Placental epithelial cell (primary cell): Measurements from ENCODE around the gene WDR76. TPM values are rescaled to one million over a fixed set of nuclear protein-coding genes. Genes with fewer than 3 reads are reported as not detected.

ENCODE experiments used
- small RNA-seq: library from RNA; depleted of rRNA; stranded (forward); fragments of <200 nt; gene quantifications from one replicate; pipeline ENCODE3, GENCODE V24; 2012
- total RNA-seq: library from RNA; depleted of rRNA; stranded (reverse); fragments of >200 nt; gene quantifications from 2 replicates; pipeline ENCODE4 v1.2.3, GENCODE V29; 2012

Gene WDR76
- total RNA-seq: 7.9 and 9.0 TPM in 2 replicates

DNA sequence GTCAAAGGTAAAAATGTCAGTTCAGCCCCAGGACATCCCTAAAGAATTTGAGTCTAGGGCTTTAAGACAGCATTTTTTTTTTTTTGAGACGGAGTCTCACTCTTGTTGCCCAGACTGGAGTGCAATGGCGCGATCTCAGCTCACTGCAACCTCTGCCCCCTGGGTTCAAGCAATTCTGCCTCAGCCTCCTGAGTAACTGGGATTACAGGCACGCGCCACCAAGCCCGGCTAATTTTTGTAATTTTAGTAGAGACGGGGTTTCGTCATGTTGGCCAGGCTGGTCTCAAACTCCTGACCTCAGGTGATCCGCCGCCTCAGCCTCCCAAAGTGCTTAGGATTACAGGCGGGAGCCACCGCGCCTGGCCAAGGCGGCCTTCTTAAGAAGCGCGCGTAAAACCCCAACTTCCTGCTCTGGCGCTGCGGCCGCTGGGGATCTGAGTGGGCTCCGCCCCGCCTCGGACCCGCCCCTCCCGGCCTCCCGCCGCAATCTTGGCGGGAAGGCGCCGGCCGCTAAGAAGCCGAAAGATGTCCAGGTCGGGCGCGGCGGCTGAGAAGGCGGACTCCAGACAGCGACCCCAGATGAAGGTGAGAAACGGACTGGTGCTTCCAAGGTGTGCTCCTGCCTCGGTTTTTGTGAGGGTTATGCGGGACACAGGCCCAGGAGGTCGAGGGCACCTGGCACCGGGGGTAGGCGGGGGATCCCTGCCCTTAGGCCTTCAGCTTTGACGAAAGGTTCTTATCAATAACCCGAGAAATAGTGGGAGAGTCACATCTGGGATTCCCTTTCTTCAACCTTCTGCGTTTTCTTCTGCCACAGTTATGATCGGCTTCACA is at the start of gene WDR76:
Gene WDR76, plus strand, starts transcription at position 495 of the 834 bp plus-strand sequence. Its CDS starts 31 bp downstream, at position 526.

DNA sequence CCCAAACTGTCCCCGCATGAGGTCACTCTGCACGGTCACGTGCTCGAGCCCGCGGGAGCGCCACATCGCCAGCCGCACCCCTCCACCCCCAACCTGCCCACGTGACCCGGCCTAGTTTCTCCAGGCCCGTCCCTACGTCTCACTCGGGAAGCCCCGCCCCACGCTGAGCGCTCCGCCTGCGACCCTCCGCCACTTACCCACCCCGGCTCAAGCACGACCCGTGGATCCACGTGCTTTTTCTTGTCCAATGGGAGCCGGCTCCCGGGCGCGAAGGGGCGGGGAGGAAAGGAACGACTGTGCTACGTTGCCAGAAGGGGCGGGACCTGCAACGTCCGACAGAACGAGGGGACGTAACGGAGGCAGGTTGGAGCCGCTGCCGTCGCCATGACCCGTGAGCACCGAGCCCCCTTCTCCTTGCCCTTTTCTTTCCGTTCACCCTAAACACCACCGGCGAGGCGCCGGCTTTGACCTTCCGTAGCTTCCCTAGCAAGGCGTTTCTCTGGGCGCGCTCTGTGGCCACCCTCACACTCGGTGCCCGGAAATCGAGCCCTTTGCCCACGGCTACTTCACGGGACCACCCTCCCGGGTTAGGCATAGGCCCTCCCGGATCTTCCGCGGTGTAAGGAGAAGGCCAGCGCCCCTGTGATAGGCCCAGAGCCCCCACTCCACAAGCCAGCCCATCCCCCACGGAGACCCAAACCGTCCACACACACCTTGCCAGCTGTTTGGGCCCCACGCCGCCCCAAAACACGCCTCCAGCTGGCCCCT is 34.6 kb upstream of the WDR76 start, which contains the start of gene SERF2:
Gene SERF2, plus strand, starts transcription at position 328 of the 768 bp plus-strand sequence. Its CDS starts 57 bp downstream, at position 385.

DNA sequence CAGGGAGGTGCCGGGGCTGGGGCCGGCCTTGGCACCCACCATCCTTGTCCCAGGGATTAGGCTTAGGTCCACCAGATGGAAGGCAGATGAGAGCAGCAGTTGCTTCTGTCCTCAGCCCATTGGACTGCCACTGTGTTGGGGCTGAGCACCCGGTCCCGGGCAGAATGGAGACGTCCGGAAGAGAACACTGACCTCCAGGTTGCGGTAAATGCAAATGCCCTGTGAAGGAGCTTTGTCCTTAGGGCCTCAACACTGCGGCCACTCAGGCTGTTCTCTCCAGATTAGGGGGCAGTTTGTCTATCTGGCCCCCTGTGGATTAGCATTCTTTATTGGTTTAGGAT is 26.9 kb upstream of the WDR76 start, which contains the start of gene SERINC4:
Gene SERINC4, minus strand, starts transcription at position 276 of the 341 bp plus-strand sequence. Its CDS starts 234 bp downstream, at position 42.

DNA sequence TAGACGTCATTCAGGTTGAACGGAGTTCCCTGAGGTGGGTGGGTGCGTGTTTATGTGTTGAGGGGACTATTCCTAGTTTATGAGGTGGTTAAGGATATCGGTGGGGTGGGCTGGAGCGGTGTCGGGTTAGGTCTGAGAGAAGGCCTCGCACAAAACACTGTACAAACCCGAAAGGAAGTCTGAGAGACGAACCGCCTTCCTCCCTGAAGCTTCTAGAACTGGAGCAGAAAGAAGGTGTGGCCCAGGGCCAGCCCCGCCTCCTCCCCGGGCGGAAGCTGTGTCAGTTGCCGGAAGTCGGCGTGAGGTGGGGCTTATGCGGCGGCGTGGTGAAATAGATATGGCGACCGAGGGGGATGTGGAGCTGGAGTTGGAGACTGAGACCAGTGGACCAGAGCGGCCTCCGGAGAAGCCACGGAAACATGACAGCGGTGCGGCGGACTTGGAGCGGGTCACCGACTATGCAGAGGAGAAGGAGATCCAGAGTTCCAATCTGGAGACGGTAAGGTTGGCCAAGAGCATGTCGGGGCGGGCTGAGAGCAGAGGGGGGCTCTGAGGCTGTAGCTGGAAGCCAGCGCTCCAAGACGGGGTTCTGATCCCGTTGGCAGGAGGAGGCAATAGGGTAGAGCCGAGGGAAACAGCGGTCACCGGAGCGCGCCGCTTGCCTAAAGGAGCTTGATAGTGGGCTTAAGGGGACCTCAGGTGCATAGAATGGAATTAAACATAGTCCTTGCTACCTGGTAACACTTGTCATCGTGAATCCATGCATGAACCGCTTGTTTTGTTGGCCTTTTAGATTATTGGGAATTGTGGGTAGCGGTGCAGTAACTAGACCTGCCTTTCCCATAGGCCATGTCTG is 26.3 kb upstream of the WDR76 start, which contains the start of gene HYPK:
Gene HYPK, plus strand, starts transcription at position 314 of the 856 bp plus-strand sequence. Its CDS starts 24 bp downstream, at position 338.

DNA sequence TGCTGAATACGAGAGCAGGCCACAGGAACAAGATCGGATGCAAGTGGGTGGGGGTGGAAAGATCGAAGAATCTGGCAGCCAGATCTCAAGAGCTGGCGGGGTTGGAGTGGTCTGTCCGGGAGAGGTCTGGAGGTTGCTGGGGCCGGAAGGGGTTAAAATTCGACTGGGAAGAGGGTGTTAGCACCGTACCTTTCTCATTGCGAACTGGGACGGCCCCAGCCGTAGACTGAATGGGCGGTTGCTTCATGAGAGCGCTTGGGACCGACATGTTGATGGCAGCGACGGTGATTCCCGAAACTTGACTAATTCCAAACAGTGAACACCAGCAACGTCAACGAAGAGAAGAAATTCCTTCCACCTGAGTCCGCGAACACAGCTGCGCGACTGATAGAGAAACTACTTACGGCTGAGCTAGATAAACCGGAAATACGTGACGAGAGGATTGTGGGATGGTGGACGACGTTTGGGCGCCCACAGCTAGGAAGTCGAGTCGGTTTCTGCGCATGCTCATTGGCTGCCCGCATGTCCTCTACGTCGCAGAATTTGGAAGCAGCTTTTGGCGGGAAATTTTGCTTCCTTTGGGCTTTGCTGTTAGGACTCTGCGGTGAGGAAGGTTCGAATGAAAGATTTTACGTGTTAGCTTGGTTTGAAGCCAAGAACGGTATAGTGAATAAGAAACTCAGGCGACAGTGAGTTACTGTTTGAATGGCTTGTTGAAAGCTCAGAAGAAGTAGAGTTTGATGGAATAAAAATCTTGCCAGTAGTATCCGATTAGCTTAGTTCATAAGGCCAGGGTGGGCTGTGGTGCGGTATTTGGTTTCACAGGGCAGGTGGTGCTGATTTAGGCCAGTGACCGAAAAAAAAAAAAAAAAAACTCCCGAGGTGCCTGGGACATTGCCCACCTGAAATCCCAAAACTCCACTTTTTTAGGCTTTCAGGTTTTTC is 2.2 kb upstream of the WDR76 start, which contains the start of gene MFAP1:
Gene MFAP1, minus strand, starts transcription at position 389 of the 945 bp plus-strand sequence. Its CDS starts 121 bp downstream, at position 268.

Small RNA genes within 50 kb of the gene (small RNA-seq; reads per million reads assigned to genes)
- gene MIR1282 (not detected), gene RF00019 (not detected)

Other genes starting within 250 kb of the WDR76 start
- gene PPIP5K1, start 236.8 kb upstream of the WDR76 start, total RNA-seq: 16.9 and 17.5 TPM in 2 replicates
- 0.39 and 0.54 TPM in 2 replicates for gene CKMT1B, start 233.0 kb upstream of the WDR76 start, total RNA-seq
- 0.33 and 0.79 TPM in 2 replicates for gene STRC, start 208.2 kb upstream of the WDR76 start, total RNA-seq
- 0.43 and 1.6 TPM in 2 replicates for gene CATSPER2, start 178.2 kb upstream of the WDR76 start, total RNA-seq
- 1.6 and 2.3 TPM in 2 replicates for gene CKMT1A, start 133.1 kb upstream of the WDR76 start, total RNA-seq
- gene PDIA3, start 80.6 kb upstream of the WDR76 start, total RNA-seq: 168 and 173 TPM in 2 replicates
- gene ELL3, start 50.0 kb upstream of the WDR76 start, total RNA-seq: 2.9 and 5.5 TPM in 2 replicates
- 606 and 821 TPM in 2 replicates for gene SERF2, start 34.7 kb upstream of the WDR76 start, total RNA-seq
- gene SERINC4, start 26.8 kb upstream of the WDR76 start, total RNA-seq: 0.39 TPM in 1 of 2 replicates, not detected in the other
- gene HYPK, start 26.4 kb upstream of the WDR76 start, total RNA-seq: 4.6 and 9.4 TPM in 2 replicates
- gene MFAP1, start 2.3 kb upstream of the WDR76 start, total RNA-seq: 15.8 and 25.1 TPM in 2 replicates